ENCODE data around the gene C2orf68.
"Not testable (repeated sequence)": the region's sequence is repeated elsewhere in the genome, so short reads cannot be mapped to it uniquely, and the experiment has no call there.

C2orf68 gene

GRCh38 chr2:85582492-85582891, 29.4 kb downstream of the C2orf68 start:
- DNase-seq (ENCODE audit: low read depth, low spot score) = no peak

DNA sequence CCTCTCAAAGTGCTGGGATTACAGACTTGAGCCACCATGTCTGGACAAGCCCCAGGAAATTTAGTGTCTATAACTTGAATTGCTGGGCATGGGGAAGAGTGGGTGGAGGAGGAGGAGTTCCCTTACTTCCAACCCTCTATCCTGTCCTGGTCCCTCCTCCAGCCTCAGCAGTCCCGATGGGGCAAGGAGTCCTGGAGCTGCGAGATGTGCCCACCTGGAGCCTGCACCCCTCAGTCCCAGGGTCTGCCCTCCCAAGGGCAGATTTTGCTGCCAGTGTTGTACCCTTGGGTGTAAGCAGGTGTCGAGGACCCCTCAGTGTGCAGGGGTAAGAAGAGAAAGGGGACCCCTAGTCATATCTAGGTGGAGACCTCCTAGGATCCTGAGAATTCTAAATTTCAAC, 31.7 kb downstream of the C2orf68 start:
- DNase-seq (ENCODE audit: low read depth, low spot score) = no peak

- DNase-seq (ENCODE audit: low read depth, low spot score) = no peak
These were observed 32.5 kb downstream of the C2orf68 start for GRCh38 chr2:85579266-85579935.

GRCh38 chr2:85578243-85579180, 33.4 kb downstream of the C2orf68 start:
- DNase-seq (ENCODE audit: low read depth, low spot score) = no peak

GRCh38 chr2:85577386-85578242, 34.3 kb downstream of the C2orf68 start, which contains the start of gene VAMP8:
VAMP8 (plus strand) TSS chr2:85577586; CDS start chr2:85577647, 61 bp downstream.
- peak; percentile 42 for DNase-seq (ENCODE audit: low read depth, low spot score)

DNA sequence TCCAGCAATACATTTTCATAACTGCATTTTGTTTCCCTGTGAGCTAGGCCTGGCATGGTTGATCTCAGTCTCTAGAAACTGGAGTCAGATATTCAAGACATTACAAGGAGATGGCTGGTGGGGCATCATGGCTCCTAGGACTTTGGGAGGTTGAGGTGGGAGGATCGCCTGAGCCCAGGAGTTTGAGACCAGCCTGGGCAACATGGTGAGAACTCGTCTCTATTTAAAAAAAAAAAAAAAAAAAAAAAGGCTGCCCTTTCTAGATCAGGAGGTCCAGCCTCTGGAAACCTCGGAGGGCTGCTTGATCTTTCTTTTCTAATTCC, 34.8 kb downstream of the C2orf68 start:
- no peak for DNase-seq (ENCODE audit: low read depth, low spot score)

DNA sequence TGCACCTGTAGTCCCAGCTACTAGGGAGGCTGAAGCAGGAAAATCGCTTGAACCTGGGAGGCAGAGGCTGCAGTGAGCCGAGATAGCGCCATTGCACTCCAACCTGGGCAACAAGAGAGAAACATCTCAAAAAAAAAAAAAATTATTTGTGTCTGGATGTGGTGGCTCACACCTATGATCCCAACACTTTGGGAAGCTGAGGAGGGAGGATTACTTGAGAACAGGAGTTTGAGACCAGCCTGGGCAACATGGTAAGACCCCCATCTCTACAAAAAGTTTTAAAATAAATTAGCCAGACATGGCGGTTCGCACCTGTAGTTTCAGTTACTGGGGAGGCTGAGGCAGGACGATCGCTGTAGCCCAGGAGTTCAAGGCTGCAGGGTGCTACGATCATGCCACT, 36.1 kb downstream of the C2orf68 start:
- DNase-seq (ENCODE audit: low read depth, low spot score) = no peak

DNA sequence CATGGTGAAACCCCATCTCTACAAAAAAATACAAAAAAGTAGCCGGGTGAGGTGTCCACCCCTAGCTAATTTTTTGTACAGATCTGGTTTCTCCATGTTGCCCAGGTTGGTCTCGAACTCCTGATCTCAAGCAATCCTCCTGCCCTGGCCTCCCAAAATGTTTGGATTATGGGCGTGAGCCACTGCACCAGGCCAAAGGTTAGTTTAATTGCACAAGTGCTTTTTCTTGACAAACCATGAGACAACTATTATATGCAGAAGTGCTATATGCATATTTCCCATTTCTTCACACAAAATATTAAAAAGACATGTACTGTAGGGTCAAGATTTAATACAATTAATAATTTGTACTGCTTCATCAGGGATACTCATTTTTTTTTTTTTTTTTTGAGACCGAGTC, 45.6 kb downstream of the C2orf68 start:
- no peak for DNase-seq (ENCODE audit: low read depth, low spot score)

DNA sequence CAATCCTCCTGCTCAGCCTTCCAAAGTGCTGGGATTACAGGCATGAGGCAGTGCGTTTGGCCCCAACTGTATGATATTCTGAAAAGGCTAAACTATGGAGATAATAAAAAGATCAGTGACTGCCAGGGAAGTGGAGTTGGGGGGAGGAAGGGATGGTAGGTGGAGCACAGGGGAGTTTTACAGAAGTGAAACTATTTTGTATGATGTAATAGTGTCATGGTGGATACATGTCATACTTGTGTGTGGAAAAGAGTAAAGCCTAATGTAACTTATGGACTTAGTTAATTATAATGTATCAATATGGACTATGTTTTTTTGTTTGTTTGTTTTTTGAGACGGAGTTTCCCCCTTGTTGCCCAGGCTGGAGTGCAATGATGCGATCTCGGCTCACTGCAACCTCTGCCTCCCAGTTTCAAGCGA, 47.7 kb downstream of the C2orf68 start:
- DNase-seq (ENCODE audit: low read depth, low spot score) = no peak

- DNase-seq (ENCODE audit: low read depth, low spot score) = peak; percentile 89
These were observed 50.3 kb downstream of the C2orf68 start, which contains the start of gene GGCX for GRCh38 chr2:85561280-85562212. GGCX (minus strand) TSS chr2:85561493; CDS start chr2:85561428, 65 bp downstream.

- no peak for DNase-seq (ENCODE audit: low read depth, low spot score)
These were observed 51.0 kb downstream of the C2orf68 start for GRCh38 chr2:85560812-85561279.

DNA sequence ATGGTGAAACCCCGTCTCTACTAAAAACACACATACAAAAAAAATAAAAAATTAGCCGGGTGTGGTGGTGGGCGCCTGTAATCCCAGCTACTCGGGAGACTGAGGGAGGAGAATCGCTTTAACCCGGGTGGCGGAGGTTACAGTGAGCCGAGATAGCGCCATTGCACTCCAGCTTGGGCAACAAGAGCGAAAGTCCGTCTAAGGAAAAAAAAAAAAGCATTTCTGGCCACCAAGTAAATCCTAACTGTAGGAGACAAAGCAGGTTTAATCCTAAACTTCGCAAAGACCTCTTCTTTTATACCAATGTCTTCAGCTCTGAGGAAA, 51.5 kb downstream of the C2orf68 start:
- not testable (repeated sequence) for DNase-seq (ENCODE audit: low read depth, low spot score)

GRCh38 chr2:85558160-85558559, 53.7 kb downstream of the C2orf68 start:
- DNase-seq (ENCODE audit: low read depth, low spot score) = no peak

GRCh38 chr2:85557130-85557529, 54.7 kb downstream of the C2orf68 start:
- DNase-seq (ENCODE audit: low read depth, low spot score) = no peak

All from activated naive CD8-positive, alpha-beta T cell treated with anti-CD3 and anti-CD28 coated beads, Interleukin-2, amount 50 U/mL, for 16 hours (primary cell).